DND-41 (cell line): ENCODE measurements around the gene HNRNPA1L2.

Experiments used
- EZH2 ChIP-seq: IDR thresholded peaks from 3 replicates; pipeline ENCODE4 v1.6.1; 2012; ENCODE audit warnings: borderline replicate concordance, low read depth, mild to moderate bottlenecking, moderate library complexity, low read length, inconsistent platforms; ENCODE audit not compliant: severe bottlenecking
- TF ChIP-seq, protein P1 (sequence below): IDR thresholded peaks from 2 replicates; pipeline ENCODE4 v1.5.1; 2012; ENCODE audit warnings: borderline replicate concordance, low read length, moderate library complexity, mild to moderate bottlenecking; ENCODE audit not compliant: poor library complexity, severe bottlenecking; ENCODE audit errors: extremely low read depth

GRCh38 chr13:52651897-52652195 is 9.6 kb downstream of the HNRNPA1L2 start:
- TF ChIP-seq, protein P1, sequence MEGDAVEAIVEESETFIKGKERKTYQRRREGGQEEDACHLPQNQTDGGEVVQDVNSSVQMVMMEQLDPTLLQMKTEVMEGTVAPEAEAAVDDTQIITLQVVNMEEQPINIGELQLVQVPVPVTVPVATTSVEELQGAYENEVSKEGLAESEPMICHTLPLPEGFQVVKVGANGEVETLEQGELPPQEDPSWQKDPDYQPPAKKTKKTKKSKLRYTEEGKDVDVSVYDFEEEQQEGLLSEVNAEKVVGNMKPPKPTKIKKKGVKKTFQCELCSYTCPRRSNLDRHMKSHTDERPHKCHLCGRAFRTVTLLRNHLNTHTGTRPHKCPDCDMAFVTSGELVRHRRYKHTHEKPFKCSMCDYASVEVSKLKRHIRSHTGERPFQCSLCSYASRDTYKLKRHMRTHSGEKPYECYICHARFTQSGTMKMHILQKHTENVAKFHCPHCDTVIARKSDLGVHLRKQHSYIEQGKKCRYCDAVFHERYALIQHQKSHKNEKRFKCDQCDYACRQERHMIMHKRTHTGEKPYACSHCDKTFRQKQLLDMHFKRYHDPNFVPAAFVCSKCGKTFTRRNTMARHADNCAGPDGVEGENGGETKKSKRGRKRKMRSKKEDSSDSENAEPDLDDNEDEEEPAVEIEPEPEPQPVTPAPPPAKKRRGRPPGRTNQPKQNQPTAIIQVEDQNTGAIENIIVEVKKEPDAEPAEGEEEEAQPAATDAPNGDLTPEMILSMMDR: no peak
- TF ChIP-seq EZH2: no peak
